ENCODE results near the gene NAMPT. TPM values are rescaled to one million over a fixed set of nuclear protein-coding genes. Genes with fewer than 3 reads are reported as not detected.

NAMPT gene
- total RNA-seq, 4 donors from 2014 or later, result 107 to 199 (median 159) TPM

DNA sequence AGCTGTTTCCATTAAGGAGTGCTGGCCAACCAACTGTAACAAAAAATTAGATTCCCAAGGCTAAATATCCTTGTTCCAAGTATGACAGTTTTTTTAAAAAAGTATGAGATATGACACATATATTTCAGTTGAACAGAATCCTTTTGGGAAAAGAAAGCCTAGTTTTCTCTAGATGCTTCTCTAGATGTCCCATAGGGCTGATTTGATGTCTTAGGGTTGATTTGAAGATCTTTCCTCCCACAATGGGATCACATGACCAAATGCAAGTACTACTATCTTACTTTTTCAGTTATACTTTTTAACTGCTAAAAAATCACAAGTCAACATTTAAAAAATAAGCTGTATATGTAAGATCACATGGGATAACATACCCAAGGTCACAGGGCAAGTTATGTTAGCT is 3.7 kb downstream of the NAMPT start:
- in situ Hi-C loops (cut with MboI; ENCODE audit: low sequenced_read_pairs in 4 of 4), result loop anchor here in 3 of 4 donors (10.0 to 25.0 kb wide), 4 partner anchors 94 to 881 kb away; partner anchors contain the start of gene HBP1 (in 1 of the 3)
- H3K4me3 ChIP-seq, result no peak overlapping the region
- H3K4me1 ChIP-seq, result peaks cover 24 to 42% of the 10 kb centered on the region in 2 donors

DNA sequence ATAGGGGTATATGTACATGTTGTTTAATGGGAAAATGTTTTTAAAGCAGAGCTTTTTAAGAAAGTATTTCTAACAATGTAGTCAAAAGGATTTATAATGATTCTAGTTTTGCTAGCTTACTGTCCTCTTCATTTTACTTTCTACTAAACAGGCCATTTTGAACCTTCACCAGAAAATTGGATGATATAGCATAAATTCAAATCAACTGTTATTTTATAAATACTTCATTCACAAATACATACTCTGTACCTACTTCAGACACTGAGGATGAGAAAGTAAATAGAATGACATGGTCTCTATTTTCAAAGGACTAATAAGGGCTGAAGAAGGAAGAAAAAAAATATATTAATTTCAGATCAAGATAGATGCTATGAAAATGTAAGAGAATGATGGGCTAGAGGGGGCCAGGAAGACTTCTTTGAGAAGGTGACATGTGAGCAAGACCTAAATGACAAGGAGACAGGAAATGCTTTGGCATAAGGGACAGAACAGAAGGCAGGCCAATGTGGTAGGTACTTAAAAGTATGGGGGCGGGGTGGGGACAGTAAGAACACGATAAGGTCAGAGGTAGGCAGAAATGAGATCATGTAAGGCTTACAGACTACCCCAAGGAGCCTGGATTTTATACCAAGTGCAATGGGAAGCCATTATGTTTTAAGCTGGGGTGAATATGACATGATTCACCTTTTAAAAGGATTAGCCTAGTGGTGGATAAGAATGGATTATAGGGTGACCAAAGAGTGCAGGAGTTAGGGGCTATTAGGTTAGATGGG is 5.2 kb downstream of the NAMPT start:
- Histone ChIP-seq H3K27me3 (no peaks in the 10 kb centered on the region), H3K27ac (no peak overlapping the region), H3K4me3 (no peak overlapping the region), H3K4me1 (peaks cover 24 to 42% of the 10 kb centered on the region in 2 donors), H3K36me3 (peaks cover 0 to 16% of the 10 kb centered on the region in 2 donors), H3K9me3 (no peaks in the 10 kb centered on the region)
- intact Hi-C loops (cut with DNase I; ENCODE audit: low total_unique reads), result loop anchor here (5.0 to 10.0 kb wide), 7 partner anchors 215 to 1615 kb away; partner anchors contain the start of genes ATXN7L1, CBLL1, DLD and HBP1
- in situ Hi-C loops (cut with MboI; ENCODE audit: low sequenced_read_pairs in 4 of 4), result loop anchor here in 3 of 4 donors (10.0 to 25.0 kb wide), 4 partner anchors 92 to 883 kb away; partner anchors contain the start of gene HBP1 (in 1 of the 3)
- TF ChIP-seq, protein P1, sequence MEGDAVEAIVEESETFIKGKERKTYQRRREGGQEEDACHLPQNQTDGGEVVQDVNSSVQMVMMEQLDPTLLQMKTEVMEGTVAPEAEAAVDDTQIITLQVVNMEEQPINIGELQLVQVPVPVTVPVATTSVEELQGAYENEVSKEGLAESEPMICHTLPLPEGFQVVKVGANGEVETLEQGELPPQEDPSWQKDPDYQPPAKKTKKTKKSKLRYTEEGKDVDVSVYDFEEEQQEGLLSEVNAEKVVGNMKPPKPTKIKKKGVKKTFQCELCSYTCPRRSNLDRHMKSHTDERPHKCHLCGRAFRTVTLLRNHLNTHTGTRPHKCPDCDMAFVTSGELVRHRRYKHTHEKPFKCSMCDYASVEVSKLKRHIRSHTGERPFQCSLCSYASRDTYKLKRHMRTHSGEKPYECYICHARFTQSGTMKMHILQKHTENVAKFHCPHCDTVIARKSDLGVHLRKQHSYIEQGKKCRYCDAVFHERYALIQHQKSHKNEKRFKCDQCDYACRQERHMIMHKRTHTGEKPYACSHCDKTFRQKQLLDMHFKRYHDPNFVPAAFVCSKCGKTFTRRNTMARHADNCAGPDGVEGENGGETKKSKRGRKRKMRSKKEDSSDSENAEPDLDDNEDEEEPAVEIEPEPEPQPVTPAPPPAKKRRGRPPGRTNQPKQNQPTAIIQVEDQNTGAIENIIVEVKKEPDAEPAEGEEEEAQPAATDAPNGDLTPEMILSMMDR (IDR thresholded peaks at IDR 0.05 in 4 of 5, conservative IDR thresholded peaks at IDR 0.05 in 1 of 5), result no peak
- no peak for TF ChIP-seq POLR2A (IDR thresholded peaks at IDR 0.05)
- no peak for DNase-seq
- no peak for ATAC-seq

More for the DNA sequence above, 3.7 kb downstream of the NAMPT start:
- intact Hi-C loops (cut with DNase I; ENCODE audit: low total_unique reads), result loop anchor here (5.0 to 10.0 kb wide), 7 partner anchors 216 to 1614 kb away; partner anchors contain the start of genes ATXN7L1, CBLL1, DLD and HBP1
- H3K9me3 ChIP-seq, result no peaks in the 10 kb centered on the region
- peaks cover 0 to under 1% of the 10 kb centered on the region in 2 donors for H3K36me3 ChIP-seq
- TF ChIP-seq, protein P1 (IDR thresholded peaks at IDR 0.05 in 4 of 5, conservative IDR thresholded peaks at IDR 0.05 in 1 of 5), result no peak
- no peak for TF ChIP-seq POLR2A (IDR thresholded peaks at IDR 0.05)
- H3K27me3 ChIP-seq, result no peaks in the 10 kb centered on the region
- DNase-seq (no peak), ATAC-seq (no peak)
- H3K27ac ChIP-seq, result no peak overlapping the region

DNA sequence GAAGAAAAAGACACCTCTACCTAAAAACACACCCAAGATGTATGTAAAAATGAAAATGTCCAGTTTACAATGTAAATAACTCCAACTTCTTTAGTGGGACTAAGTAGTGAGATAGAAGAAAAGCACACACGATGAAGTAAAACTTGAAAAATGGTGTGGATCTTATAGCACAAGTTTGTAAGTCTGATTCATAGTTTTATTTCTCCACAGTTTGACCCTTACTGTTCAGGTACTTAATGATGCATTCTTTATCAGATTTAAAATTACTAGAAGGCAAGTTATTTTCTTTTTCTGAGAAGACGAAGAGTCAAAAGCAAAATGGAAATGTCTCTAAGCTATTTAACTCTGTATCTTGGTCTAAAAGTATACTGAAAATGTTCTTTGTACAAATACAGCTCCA is 6.1 kb downstream of the NAMPT start:
- in situ Hi-C loops (cut with MboI; ENCODE audit: low sequenced_read_pairs in 4 of 4) (loop anchor here in 2 of 4 donors (25.0 kb wide), 3 partner anchors 91 to 884 kb away; partner anchors contain the start of gene HBP1 (in 1 of the 2)), intact Hi-C loops (cut with DNase I; ENCODE audit: low total_unique reads) (no loop called here)
- H3K36me3 ChIP-seq, result peaks cover 0 to 24% of the 10 kb centered on the region in 2 donors
- H3K4me3 ChIP-seq, result no peak overlapping the region
- ATAC-seq (no peak), DNase-seq (no peak)
- no peak for TF ChIP-seq POLR2A (IDR thresholded peaks at IDR 0.05)
- TF ChIP-seq, protein P1 (IDR thresholded peaks at IDR 0.05 in 4 of 5, conservative IDR thresholded peaks at IDR 0.05 in 1 of 5), result no peak
- no peaks in the 10 kb centered on the region for H3K27me3 ChIP-seq
- H3K27ac ChIP-seq, result no peak overlapping the region
- peaks cover 23 to 39% of the 10 kb centered on the region in 2 donors for H3K4me1 ChIP-seq
- no peaks in the 10 kb centered on the region for H3K9me3 ChIP-seq

DNA sequence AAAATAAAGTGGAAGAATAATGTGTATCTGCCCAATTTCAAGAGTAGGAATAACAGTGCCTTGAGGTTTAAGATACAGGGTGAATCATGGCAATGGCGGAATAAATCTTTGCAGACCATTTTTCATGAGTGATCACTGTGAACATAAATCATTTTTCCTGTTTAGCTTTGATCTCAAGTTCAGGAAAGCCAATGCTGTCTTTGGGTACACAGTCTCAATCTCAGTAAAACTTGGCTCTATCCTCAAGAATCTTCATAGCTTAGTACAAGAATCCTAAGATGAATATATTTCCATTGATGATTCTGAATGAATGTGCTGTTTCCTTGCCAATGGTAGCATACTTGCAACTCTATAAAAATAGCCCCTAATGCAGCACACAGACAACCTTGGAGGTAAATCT is 6.8 kb downstream of the NAMPT start:
- intact Hi-C loops (cut with DNase I; ENCODE audit: low total_unique reads), result no loop called here
- peaks cover 0 to 31% of the 10 kb centered on the region in 2 donors for H3K36me3 ChIP-seq
- H3K27ac ChIP-seq, result no peak overlapping the region
- in situ Hi-C loops (cut with MboI; ENCODE audit: low sequenced_read_pairs in 4 of 4), result loop anchor here in 2 of 4 donors (25.0 kb wide), 3 partner anchors 91 to 884 kb away; partner anchors contain the start of gene HBP1 (in 1 of the 2)
- TF ChIP-seq, protein P1 (IDR thresholded peaks at IDR 0.05 in 4 of 5, conservative IDR thresholded peaks at IDR 0.05 in 1 of 5), result no peak
- no peak for TF ChIP-seq POLR2A (IDR thresholded peaks at IDR 0.05)
- no peaks in the 10 kb centered on the region for H3K9me3 ChIP-seq
- H3K27me3 ChIP-seq, result no peaks in the 10 kb centered on the region
- no peak overlapping the region for H3K4me3 ChIP-seq
- peaks cover 23 to 38% of the 10 kb centered on the region in 2 donors for H3K4me1 ChIP-seq
- ATAC-seq (no peak), DNase-seq (no peak)

All from gastrocnemius medialis (tissue), 4 donors.